H9 (cell line): Measurements from ENCODE around the gene L3MBTL4. TPM values are rescaled to one million over a fixed set of nuclear protein-coding genes. Genes with fewer than 3 reads are reported as not detected.

Experiments used
- DNase-seq: peaks from one replicate; pipeline ENCODE4 v3.0.0-alpha.2; 2017
- H2AFZ ChIP-seq: one replicate; pipeline ENCODE4 v1.6.1; 2013; ENCODE audit warnings: mild to moderate bottlenecking, low read length, control low read depth, moderate library complexity
- H2AK5ac ChIP-seq: 2 replicates; pipeline ENCODE4 v1.6.1; 2013; ENCODE audit warnings: low read length, control low read depth, mixed read lengths; ENCODE audit not compliant: insufficient read length
- H2BK120ac ChIP-seq: one replicate; pipeline ENCODE4 v1.6.1; 2013; ENCODE audit warnings: low read depth, mild to moderate bottlenecking, low read length, control low read depth, inconsistent platforms; ENCODE audit not compliant: poor library complexity, severe bottlenecking
- H2BK12ac ChIP-seq: 2 replicates; pipeline ENCODE4 v1.6.1; 2013; ENCODE audit warnings: low read length, control low read depth, mixed read lengths, low read depth; ENCODE audit not compliant: insufficient read length
- H2BK15ac ChIP-seq: 2 replicates; pipeline ENCODE4 v1.6.1; 2013; ENCODE audit warnings: low read depth, low read length, control low read depth
- H2BK20ac ChIP-seq: one replicate; pipeline ENCODE4 v1.6.1; 2013; ENCODE audit warnings: low read depth, mild to moderate bottlenecking, low read length, control low read depth, inconsistent platforms; ENCODE audit not compliant: poor library complexity, severe bottlenecking
- H2BK5ac ChIP-seq: 2 replicates; pipeline ENCODE4 v1.6.1; 2013; ENCODE audit warnings: low read length, control low read depth, mixed read lengths; ENCODE audit not compliant: insufficient read length
- H3K14ac ChIP-seq: 2 replicates; pipeline ENCODE4 v1.6.1; 2013; ENCODE audit warnings: low read length, control low read depth; ENCODE audit not compliant: insufficient read depth
- H3K18ac ChIP-seq: 2 replicates; pipeline ENCODE4 v1.6.1; 2013; ENCODE audit warnings: low read depth, mild to moderate bottlenecking, mixed read lengths, low read length, control low read depth; ENCODE audit not compliant: insufficient read length
- H3K23ac ChIP-seq: 2 replicates; pipeline ENCODE4 v1.6.1; 2013; ENCODE audit warnings: low read length, control low read depth, mixed read lengths, low read depth; ENCODE audit not compliant: insufficient read length
- H3K23me2 ChIP-seq: 2 replicates; pipeline ENCODE4 v1.6.1; 2013; ENCODE audit warnings: low read depth, mild to moderate bottlenecking, mixed read lengths, low read length, control low read depth; ENCODE audit not compliant: insufficient read length, poor library complexity, severe bottlenecking
- H3K27ac ChIP-seq: 2 replicates; pipeline ENCODE4 v1.5.1; 2013; ENCODE audit warnings: low read length, control low read depth, mixed read lengths, low read depth; ENCODE audit not compliant: insufficient read length
- H3K27me3 ChIP-seq: 2 replicates; pipeline ENCODE4 v1.6.1; 2013; ENCODE audit warnings: low read length, control low read depth, inconsistent platforms; ENCODE audit not compliant: insufficient read depth
- H3K4ac ChIP-seq: 2 replicates; pipeline ENCODE4 v1.6.1; 2013; ENCODE audit warnings: low read depth, mild to moderate bottlenecking, control low read depth, inconsistent platforms, low read length, moderate library complexity
- H3K4me1 ChIP-seq: 2 replicates; pipeline ENCODE4 v1.6.1; 2013; ENCODE audit warnings: low read length, control low read depth, inconsistent platforms; ENCODE audit not compliant: insufficient read depth
- H3K4me2 ChIP-seq: 2 replicates; pipeline ENCODE4 v1.6.1; 2013; ENCODE audit warnings: low read length, control low read depth, mixed read lengths; ENCODE audit not compliant: insufficient read length, insufficient read depth
- H3K56ac ChIP-seq: 2 replicates; pipeline ENCODE4 v1.6.1; 2013; ENCODE audit warnings: low read depth, mild to moderate bottlenecking, mixed read lengths, low read length, control low read depth; ENCODE audit not compliant: insufficient read length
- H3K79me1 ChIP-seq: 2 replicates; pipeline ENCODE4 v1.6.1; 2013; ENCODE audit warnings: low read depth, mild to moderate bottlenecking, moderate library complexity, low read length, control low read depth, inconsistent platforms; ENCODE audit not compliant: insufficient read depth, poor library complexity, severe bottlenecking
- H3K79me2 ChIP-seq: 2 replicates; pipeline ENCODE4 v1.6.1; 2013; ENCODE audit warnings: low read length, control low read depth, inconsistent platforms; ENCODE audit not compliant: insufficient read depth
- H3K9ac ChIP-seq: 2 replicates; pipeline ENCODE4 v1.6.1; 2013; ENCODE audit warnings: low read length, control low read depth, mixed read lengths; ENCODE audit not compliant: insufficient read length; ENCODE audit errors: extremely low read depth
- H3K9me3 ChIP-seq: one replicate; pipeline ENCODE4 v1.6.1; 2013; ENCODE audit warnings: low read depth, low read length, inconsistent platforms; ENCODE audit not compliant: control insufficient read depth
- H3T11ph ChIP-seq: one replicate; pipeline ENCODE4 v1.6.1; 2013; ENCODE audit warnings: mild to moderate bottlenecking, low read length, control low read depth, inconsistent platforms
- H4K20me1 ChIP-seq: one replicate; pipeline ENCODE4 v1.6.1; 2013; ENCODE audit not compliant: control insufficient read depth, insufficient read length, insufficient read depth
- H4K5ac ChIP-seq: 2 replicates; pipeline ENCODE4 v1.6.1; 2013; ENCODE audit warnings: low read depth, mild to moderate bottlenecking, mixed read lengths, low read length, control low read depth; ENCODE audit not compliant: insufficient read length
- H4K8ac ChIP-seq: replicated peaks from 2 replicates; pipeline ENCODE4 v1.6.1; 2013; ENCODE audit warnings: low read length, control low read depth, mixed read lengths, low read depth; ENCODE audit not compliant: insufficient read length
- H4K91ac ChIP-seq: 2 replicates; pipeline ENCODE4 v1.6.1; 2013; ENCODE audit warnings: low read depth, mild to moderate bottlenecking, moderate library complexity, mixed read lengths, low read length, control low read depth; ENCODE audit not compliant: insufficient read length
- H3K27ac Mint-ChIP-seq, 3 experiments: 2 replicates in 2 of 3; 3 replicates in 1 of 3; pipeline ENCODE4 v1.8.0; 2020 to 2021; ENCODE audit warnings: mixed read lengths in 3 of 3, mild to moderate bottlenecking in 1 of 3, moderate library complexity in 1 of 3
- H3K27me3 Mint-ChIP-seq: 2 replicates; pipeline ENCODE4 v1.8.0; 2021; ENCODE audit warnings: low read depth, mild to moderate bottlenecking, moderate library complexity, mixed read lengths
- H3K36me3 Mint-ChIP-seq, 3 experiments: 2 replicates in 2 of 3; 3 replicates in 1 of 3; pipeline ENCODE4 v1.8.0; 2020 to 2021; ENCODE audit warnings: low read depth in 3 of 3, mixed read lengths in 3 of 3; ENCODE audit not compliant: insufficient read depth in 1 of 3
- H3K4me1 Mint-ChIP-seq, 2 experiments: 2 replicates each; pipeline ENCODE4 v1.8.0; 2020; ENCODE audit warnings: mixed read lengths in 2 of 2
- H3K4me3 Mint-ChIP-seq, 2 experiments: 2 replicates in 1 of 2; 3 replicates in 1 of 2; pipeline ENCODE4 v1.8.0; 2020 to 2021; ENCODE audit warnings: mild to moderate bottlenecking in 2 of 2, mixed read lengths in 2 of 2, moderate library complexity in 1 of 2
- H3K9me3 Mint-ChIP-seq, 2 experiments: 2 replicates in 1 of 2; 3 replicates in 1 of 2; pipeline ENCODE4 v1.8.0; 2020; ENCODE audit warnings: mild to moderate bottlenecking in 2 of 2, mixed read lengths in 2 of 2, moderate library complexity in 1 of 2
- CTCF ChIP-seq: fragments of 200-600 bp; sonication (generic); conservative IDR thresholded peaks from 3 replicates; pipeline ENCODE4 v1.8.0; 2021; ENCODE audit warnings: antibody characterized with exemption, mild to moderate bottlenecking
- WGBS: extraction: QIAGEN DNeasy Blood & Tissue Kit; methylation state at CpG from one replicate; pipeline ENCODE4 v1.1.7; 2013; ENCODE audit warnings: missing lambda C conversion rate, low lambda C conversion rate, mixed read lengths; ENCODE audit not compliant: insufficient read length; ENCODE audit errors: extremely low coverage; 5-methylcytosine and 5-hydroxymethylcytosine counted together
- total RNA-seq: library from RNA; stranded (reverse); gene quantifications from 2 replicates; pipeline ENCODE4 v1.2.1, GENCODE V29; 2021

L3MBTL4 gene
- total RNA-seq, 1 experiment from 2014 or later, result 1.9 TPM

DNA sequence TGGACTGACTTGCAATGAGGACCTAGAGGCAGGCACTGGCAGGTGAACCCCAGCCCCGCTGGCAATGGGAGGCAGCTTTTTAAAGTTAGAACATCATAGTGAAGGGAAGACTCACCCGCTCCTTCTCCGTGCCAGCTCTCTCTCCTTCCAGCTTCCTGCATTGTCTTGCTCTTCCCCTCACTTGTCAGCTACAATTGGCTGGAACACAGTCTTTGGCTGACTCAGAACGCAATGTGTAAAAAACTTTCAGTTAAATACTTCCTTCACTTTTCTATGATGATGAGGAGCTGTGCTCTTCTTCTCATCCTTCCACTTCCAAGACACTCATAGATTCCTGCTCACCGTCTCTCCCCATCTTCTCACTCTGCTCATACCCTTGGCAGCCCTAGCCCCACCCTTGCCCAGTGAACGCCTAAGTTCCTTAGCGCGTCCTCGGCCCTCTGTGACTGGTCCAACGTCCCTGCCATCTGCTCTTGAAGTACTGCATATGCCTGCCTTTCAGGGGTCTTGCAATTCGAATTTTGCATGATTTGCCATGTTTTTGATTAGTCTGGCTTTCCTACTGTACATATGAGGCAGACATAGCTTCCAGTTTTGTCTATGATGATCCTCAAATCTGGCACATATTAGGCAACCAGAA, 401.4 kb downstream of the L3MBTL4 start:
- WGBS, result no CpG with 5 or more reads among the region's 11 CpGs
- Histone ChIP-seq H3K4me1 (no peaks in the 10 kb centered on the region; the same call in 1 of the 2 replicates), H3K27ac (no peak overlapping the region), H3K4ac (no peak overlapping the region), H3K14ac (no peak overlapping the region; the same call in 1 of the 2 replicates), H3K4me2 (no peak overlapping the region), H3K18ac (no peak overlapping the region), H3K27me3 (no peaks in the 10 kb centered on the region), H3K23ac (no peak overlapping the region), H2AK5ac (no peak overlapping the region), H4K8ac (no peak overlapping the region), H2BK5ac (no peak overlapping the region), H3K79me1 (no peaks in the 10 kb centered on the region), H3K79me2 (no peaks in the 10 kb centered on the region), H2BK12ac (no peak overlapping the region), H4K20me1 (no peaks in the 10 kb centered on the region), H2BK120ac (no peak overlapping the region), H2AFZ (no peak overlapping the region), H2BK20ac (no peak overlapping the region), H3K56ac (no peak overlapping the region), H3T11ph (no peak overlapping the region), H3K9me3 (no peaks in the 10 kb centered on the region), H3K9ac (no peak overlapping the region), H4K5ac (no peak overlapping the region), H3K23me2 (no peaks in the 10 kb centered on the region), H2BK15ac (no peak overlapping the region), H4K91ac (no peak overlapping the region)
- Mint-ChIP-seq H3K27ac (no peak overlapping the region), H3K36me3 (no peaks in the 10 kb centered on the region; a peak in 1 of 7 replicates), H3K27me3 (no peaks in the 10 kb centered on the region), H3K9me3 (no peaks in the 10 kb centered on the region), H3K4me3 (no peak overlapping the region), H3K4me1 (peaks cover 4% of the 10 kb centered on the region in 2 experiments; a peak in 3 of 4 replicates)
- no peak for TF ChIP-seq CTCF
- no peak for DNase-seq
